Limb (tissue), 2 donors: ENCODE measurements around the gene VPS33A.
"Not testable (repeated sequence)": the region's sequence is repeated elsewhere in the genome, so short reads cannot be mapped to it uniquely, and the experiment has no call there.

Experiments
- DNase-seq, 2 donors: peaks; one replicate each; pipeline ENCODE4 v3.0.0-alpha.2; 2016; ENCODE audit errors: extremely low spot score in 2 of 2

The VPS33A gene

DNA sequence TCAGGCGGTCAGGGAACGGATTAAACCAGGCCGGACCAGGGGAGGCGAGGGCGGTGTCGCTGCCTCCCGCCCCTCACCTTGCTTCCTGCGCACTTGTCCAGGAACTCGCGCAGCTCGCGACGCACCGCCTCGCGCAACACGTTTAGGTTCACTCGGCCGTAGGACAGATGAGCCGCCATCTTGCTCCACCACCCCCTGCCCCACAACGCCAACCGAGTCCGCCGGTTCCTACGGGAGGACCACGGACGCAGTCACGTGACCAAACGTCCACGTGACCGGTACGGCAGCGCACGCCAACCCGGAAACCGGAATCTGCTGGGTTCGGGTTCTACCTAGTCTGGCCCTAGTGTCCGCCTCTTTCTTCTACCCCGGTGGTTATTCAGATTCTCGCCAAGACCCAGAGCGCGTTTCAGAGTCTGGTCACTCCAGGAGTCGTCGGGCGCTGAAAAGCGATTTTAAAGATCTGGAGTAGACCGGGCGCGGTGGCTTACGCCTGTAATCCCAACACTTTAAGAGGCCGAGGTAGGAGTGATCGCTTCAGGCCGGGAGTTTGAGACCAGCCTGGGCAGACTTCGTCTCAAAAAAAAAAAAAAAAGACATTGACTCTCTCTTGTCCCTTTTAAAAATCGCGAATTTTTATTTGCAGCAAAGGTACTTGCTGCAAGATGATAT lies at the start of gene VPS33A:
Gene VPS33A (minus strand): TSS at position 265 of the 672 bp plus-strand sequence. CDS start 86 bp downstream, at position 179.
- DNase-seq: peak; percentile 95 to 98

DNA sequence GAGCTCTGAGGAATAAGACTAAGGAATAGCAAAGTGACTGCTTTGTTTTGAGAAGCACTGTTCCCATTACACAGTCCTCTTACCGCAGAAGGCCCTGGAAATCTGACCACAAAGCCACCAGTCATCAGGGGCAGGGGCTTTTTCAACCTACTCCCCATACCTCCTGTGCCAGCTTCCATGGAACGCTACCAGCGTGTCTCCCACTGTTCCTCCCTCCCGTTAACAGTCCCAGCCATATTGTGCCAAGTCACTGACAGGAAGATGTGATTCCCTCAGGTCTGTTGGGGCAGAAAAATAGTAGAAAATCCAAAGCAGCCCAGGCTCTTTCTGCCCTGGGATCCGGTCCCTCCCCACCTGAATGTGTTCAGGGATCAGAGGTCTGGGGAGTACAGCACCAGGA lies 46.6 kb upstream of the VPS33A start:
- DNase-seq: no peak

DNA sequence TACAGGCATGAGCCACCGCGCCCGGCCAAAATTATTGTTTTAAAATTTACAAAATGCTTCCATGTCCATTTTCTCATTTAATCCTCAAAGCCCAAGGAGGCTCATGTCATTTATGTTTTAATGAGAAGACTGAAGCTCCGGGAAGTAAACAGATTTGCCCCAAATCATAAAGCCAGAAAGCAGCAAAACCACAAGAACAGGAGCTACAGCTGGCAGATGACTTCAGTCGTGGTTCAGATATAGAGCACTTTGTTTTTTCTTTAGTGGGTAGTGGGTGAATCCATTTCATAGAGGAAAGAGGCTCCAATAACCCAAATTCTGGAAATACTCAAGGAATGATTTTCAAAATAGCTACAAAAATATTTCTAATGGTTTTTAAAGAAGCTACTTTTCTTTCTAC lies 45.4 kb upstream of the VPS33A start:
- no peak for DNase-seq

DNA sequence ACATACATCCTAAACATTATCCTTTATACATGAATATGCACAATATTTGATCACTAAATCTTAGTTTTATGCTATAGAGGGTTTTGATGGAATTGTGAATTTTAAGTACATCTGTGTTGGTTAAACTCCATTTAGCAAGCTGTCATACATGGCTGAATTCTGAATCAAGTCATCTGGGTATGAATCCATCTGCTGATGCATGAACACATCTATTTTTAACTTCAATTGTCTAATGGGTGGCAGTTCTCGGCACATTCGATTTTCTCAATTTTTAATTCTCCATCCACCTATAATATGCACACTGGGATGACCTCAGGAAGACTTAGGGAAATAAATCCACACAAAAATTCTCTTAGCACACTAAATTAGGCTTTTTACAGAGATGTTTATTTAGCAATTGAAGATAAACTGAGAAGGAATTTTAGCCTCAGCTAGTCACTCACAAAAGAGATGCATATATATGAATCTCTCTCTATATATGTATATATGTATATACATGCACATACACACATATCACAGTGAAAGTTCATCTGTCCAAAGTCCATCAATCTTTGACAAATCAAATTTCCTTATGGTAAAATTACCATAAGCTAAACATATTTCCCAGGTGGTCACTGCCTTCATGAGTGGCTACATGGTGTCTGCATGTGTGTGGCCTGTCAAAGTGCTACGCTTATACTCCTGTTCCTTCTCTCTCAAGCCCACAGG lies 44.5 kb upstream of the VPS33A start:
- no peak for DNase-seq

GRCh38 chr12:122309564-122310121 lies 43.3 kb upstream of the VPS33A start:
- DNase-seq: no peak

DNA sequence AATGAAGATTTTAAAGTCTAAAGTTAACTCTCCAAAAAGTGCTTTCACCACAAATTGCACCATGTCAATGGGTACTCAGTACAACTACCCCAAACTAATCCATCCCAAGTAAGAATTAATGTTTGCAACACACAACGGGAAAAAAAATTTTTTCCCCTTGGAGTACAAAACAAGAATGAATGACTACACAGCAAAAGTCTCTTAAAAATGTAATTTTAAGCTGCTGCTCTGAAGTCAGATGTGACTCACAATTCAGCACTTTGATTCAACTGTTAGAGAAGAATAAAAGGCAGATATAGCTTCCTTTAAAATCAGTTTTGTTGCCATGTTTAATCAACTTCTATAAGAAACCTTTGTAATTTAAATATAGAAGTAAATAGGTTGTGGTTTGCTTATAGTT lies 42.5 kb upstream of the VPS33A start:
- no peak for DNase-seq

DNA sequence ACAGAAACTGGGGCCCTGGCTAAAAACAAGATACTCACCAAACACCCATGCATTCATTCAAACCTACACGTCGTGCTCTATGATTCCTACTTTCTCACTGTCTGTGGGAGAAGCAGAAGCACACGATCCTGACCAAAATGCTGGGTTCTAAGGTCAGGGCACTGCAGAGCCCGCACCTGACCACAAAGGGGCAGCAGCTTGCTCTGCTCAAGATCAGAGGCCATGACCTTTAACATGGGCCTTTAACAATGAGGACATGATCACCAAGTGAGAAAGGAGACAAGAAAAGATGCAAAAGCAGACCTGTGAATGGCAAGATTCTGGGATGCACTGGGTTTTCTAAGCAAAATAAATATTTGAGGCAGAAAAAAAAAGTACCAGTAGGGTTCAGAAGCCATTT lies 40.1 kb upstream of the VPS33A start:
- DNase-seq: no peak

- no peak for DNase-seq
These were observed 38.6 kb upstream of the VPS33A start for GRCh38 chr12:122304924-122305323.

GRCh38 chr12:122303068-122303467 lies 36.8 kb upstream of the VPS33A start:
- no peak for DNase-seq

- DNase-seq: no peak
These were observed 31.9 kb upstream of the VPS33A start for GRCh38 chr12:122298071-122298748.

- no peak for DNase-seq
These were observed 31.2 kb upstream of the VPS33A start for GRCh38 chr12:122297494-122297893.

DNA sequence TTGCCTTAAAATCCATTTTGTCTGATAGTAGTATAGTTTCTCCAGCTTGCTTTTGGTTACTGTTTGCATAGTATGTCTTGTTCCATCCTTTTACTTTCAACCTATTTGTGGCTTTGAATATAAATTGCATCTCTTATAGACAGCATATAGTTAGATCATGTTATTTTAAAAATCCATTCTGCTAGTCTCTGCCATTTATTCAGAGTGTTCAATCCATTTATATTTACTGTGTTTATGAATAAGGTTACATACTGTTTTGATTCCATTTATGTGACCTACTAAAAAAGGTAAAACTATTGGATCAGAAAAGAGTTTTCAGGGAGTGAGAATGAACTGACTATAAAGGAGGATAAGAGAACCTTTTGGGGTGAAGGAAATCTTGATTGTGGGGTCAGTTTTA lies 29.6 kb upstream of the VPS33A start:
- no peak for DNase-seq

DNA sequence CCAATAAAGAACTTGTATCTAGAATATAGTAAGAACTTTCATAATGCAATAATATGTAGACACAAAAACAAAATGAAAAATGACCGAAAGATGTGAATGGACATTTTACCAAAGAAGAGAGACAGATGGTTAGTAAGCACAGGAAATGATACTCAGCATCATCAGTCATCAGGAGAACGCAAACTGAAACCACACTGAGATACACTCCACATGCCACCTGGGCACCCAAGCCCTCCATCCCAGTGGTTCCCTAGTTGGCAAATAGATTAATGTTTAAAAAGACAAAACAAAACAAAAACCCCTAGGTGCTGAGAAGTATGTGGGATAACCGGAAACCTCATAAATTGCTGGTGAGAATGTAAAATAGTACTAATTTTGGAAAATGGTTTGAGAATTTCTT lies 26.8 kb upstream of the VPS33A start:
- no peak for DNase-seq

- DNase-seq: no peak
These were observed 25.1 kb upstream of the VPS33A start for GRCh38 chr12:122291431-122291830.

DNA sequence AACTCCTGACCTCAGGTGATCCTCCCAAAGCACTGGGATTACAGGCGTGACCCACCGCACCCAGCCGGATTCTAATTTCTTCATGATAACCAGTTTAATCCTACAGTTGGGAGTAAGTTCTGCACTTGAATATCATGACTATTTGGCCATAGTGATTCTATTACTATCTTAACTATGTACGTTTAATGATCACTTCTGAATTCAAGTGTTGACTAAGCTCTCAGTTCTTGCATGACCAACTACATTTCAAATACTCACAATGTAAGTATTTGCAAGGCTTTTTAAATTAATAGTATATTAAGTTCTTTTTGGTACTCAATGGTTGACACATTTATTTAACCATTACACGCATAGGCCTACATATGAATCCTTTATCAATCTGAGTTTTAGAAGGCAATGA lies 17.4 kb upstream of the VPS33A start:
- DNase-seq: no peak

DNA sequence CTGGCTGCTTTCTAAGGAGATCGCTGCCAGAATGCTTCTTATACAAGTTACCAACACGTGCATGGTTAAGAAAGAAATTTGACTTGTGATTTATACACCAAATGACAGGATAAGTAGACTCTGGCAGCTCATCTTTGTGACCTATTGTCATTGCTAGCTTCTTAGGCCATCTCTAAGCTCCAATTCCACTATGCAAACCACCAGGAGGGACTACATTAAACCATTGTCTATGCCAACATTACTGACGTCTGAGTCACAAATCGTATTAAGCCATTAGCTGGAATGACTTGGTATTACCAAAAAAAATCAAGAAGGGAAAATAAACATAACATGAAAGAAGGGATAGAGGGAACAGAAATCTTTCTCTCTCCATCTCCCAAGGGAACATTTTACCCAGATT lies 15.8 kb upstream of the VPS33A start:
- DNase-seq: no peak

GRCh38 chr12:122276242-122276641 lies 9.9 kb upstream of the VPS33A start:
- no peak for DNase-seq

DNA sequence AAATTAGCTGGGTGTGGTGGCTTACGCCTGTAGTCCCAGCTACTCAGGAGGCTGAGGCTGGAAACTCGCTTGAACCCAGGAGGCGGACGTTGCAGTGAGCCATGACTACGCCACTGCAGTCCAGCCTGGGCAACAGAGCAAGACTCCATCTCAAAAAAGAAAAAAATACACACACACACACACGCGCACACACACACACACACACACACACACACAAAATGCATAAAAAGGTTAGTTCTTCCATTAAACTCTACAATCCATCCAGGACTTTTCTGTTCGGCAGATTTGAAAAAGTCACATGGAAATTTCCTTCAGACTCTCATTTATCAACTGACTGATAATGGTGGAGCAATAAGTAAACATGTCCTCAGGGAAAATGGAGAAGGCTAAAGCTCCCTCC lies 9.2 kb upstream of the VPS33A start:
- no peak for DNase-seq

- no peak for DNase-seq
These were observed 436 bp downstream of the VPS33A start for GRCh38 chr12:122265886-122266229.

GRCh38 chr12:122265476-122265875 lies 818 bp downstream of the VPS33A start:
- no peak for DNase-seq

GRCh38 chr12:122260735-122261134 lies 5.6 kb downstream of the VPS33A start:
- DNase-seq: not testable (repeated sequence)

GRCh38 chr12:122258939-122259338 lies 7.4 kb downstream of the VPS33A start:
- not testable (repeated sequence) for DNase-seq
